OCI-LY3 (cell line): Measurements from ENCODE around the gene AGAP1.

Experiments used
- H2AFZ ChIP-seq: fragments of 200-600, 300-600 bp; shearing (Covaris generic); 2 replicates; pipeline ENCODE4 v1.6.0; 2014; ENCODE audit warnings: antibody characterized with exemption, low read depth, low read length
- H3K27ac ChIP-seq: fragments of 200-600, 300-600 bp; sonication (generic); 2 replicates; pipeline ENCODE4 v1.5.1; 2014; ENCODE audit warnings: mild to moderate bottlenecking, low read length, moderate library complexity, mixed read lengths
- H3K27me3 ChIP-seq: fragments of 200-600, 300-600 bp; sonication (generic); 2 replicates; pipeline ENCODE4 v1.6.1; 2014; ENCODE audit warnings: low read depth, low read length, mixed read lengths
- H3K36me3 ChIP-seq: fragments of 200-600, 300-600 bp; sonication (generic); replicated peaks from 2 replicates; pipeline ENCODE3; 2014; ENCODE audit warnings: low read depth, low read length, mixed read lengths
- H3K4me1 ChIP-seq: fragments of 300-600, 200-600 bp; sonication (generic); 2 replicates; pipeline ENCODE4 v1.6.1; 2014; ENCODE audit warnings: low read length, mixed read lengths
- H3K4me2 ChIP-seq: fragments of 200-600, 300-600 bp; sonication (generic); 2 replicates; pipeline ENCODE4 v1.6.1; 2014; ENCODE audit warnings: low read length, mixed read lengths
- H3K4me3 ChIP-seq: fragments of 300-600, 200-600 bp; sonication (generic); 2 replicates; pipeline ENCODE4 v1.5.1; 2014; ENCODE audit warnings: antibody characterized with exemption, mild to moderate bottlenecking, low read length, moderate library complexity
- H3K79me2 ChIP-seq: fragments of 300-600, 200-600 bp; shearing (Covaris generic); 2 replicates; pipeline ENCODE4 v1.6.1; 2014; ENCODE audit warnings: mild to moderate bottlenecking, low read length, mixed read lengths
- H3K9ac ChIP-seq: fragments of 300-600, 200-600 bp; shearing (Covaris generic); 2 replicates; pipeline ENCODE4 v1.6.0; 2014; ENCODE audit warnings: mild to moderate bottlenecking, low read length, moderate library complexity
- H3K9me3 ChIP-seq: fragments of 200-600, 300-600 bp; shearing (Covaris generic); 2 replicates; pipeline ENCODE4 v1.6.1; 2014; ENCODE audit warnings: low read length, mixed read lengths; ENCODE audit not compliant: insufficient read depth
- H4K20me1 ChIP-seq: fragments of 200-600, 300-600 bp; sonication (generic); 2 replicates; pipeline ENCODE4 v1.6.1; 2016; ENCODE audit warnings: low read length, mixed read lengths; ENCODE audit not compliant: insufficient read depth
- EZH2phosphoT487 ChIP-seq: fragments of 200-600 bp; shearing (Covaris generic); IDR thresholded peaks from 2 replicates; pipeline ENCODE4 v1.6.1; 2018; ENCODE audit warnings: antibody characterized with exemption, mixed run types, low read depth
- TF ChIP-seq, protein P1 (sequence below): fragments of 200-600, 300-600 bp; sonication (generic); IDR thresholded peaks from 2 replicates; pipeline ENCODE4 v1.5.1; 2014; ENCODE audit warnings: antibody characterized with exemption, low read length, low read depth

The AGAP1 gene

DNA sequence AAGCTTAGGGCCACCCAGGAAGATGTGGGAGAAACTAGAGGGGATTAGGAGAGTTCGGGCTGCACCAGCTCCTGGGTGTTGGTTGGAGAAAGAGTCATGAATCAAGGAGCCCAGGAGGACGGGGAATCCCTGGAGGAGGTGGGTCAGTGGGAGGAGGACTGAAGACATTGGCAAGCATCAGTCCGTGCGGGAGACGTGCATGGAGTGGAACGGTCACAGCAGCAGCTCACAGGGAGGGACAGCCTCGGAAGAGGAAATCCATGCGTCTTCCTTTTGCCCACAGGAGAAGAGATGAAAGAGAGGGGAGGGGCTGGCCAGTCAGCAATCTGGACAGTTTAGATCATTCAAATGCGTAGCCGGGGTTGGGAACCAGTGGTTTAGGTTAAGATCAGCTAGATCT, 495.7 kb downstream of the AGAP1 start:
- H4K20me1 ChIP-seq: no peaks in the 10 kb centered on the region
- H3K79me2 ChIP-seq: no peaks in the 10 kb centered on the region
- H3K4me2 ChIP-seq: no peak overlapping the region
- TF ChIP-seq, protein P1, sequence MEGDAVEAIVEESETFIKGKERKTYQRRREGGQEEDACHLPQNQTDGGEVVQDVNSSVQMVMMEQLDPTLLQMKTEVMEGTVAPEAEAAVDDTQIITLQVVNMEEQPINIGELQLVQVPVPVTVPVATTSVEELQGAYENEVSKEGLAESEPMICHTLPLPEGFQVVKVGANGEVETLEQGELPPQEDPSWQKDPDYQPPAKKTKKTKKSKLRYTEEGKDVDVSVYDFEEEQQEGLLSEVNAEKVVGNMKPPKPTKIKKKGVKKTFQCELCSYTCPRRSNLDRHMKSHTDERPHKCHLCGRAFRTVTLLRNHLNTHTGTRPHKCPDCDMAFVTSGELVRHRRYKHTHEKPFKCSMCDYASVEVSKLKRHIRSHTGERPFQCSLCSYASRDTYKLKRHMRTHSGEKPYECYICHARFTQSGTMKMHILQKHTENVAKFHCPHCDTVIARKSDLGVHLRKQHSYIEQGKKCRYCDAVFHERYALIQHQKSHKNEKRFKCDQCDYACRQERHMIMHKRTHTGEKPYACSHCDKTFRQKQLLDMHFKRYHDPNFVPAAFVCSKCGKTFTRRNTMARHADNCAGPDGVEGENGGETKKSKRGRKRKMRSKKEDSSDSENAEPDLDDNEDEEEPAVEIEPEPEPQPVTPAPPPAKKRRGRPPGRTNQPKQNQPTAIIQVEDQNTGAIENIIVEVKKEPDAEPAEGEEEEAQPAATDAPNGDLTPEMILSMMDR: no peak
- no peak for TF ChIP-seq EZH2phosphoT487
- no peaks in the 10 kb centered on the region for H3K36me3 ChIP-seq
- no peaks in the 10 kb centered on the region for H3K4me1 ChIP-seq
- no peak overlapping the region for H3K4me3 ChIP-seq
- no peaks in the 10 kb centered on the region for H3K27me3 ChIP-seq
- H3K9ac ChIP-seq: no peak overlapping the region
- no peak overlapping the region for H2AFZ ChIP-seq
- H3K27ac ChIP-seq: no peak overlapping the region
- no peaks in the 10 kb centered on the region for H3K9me3 ChIP-seq

- Histone ChIP-seq H3K27me3 (no peaks in the 10 kb centered on the region), H3K4me1 (no peaks in the 10 kb centered on the region), H3K4me2 (no peak overlapping the region), H3K27ac (no peak overlapping the region), H3K79me2 (no peaks in the 10 kb centered on the region), H3K9ac (no peak overlapping the region), H4K20me1 (no peaks in the 10 kb centered on the region), H3K4me3 (no peak overlapping the region), H2AFZ (no peak overlapping the region), H3K9me3 (no peaks in the 10 kb centered on the region), H3K36me3 (no peaks in the 10 kb centered on the region)
- no peak for TF ChIP-seq EZH2phosphoT487
- TF ChIP-seq, protein P1: no peak
These were observed 496.5 kb downstream of the AGAP1 start for GRCh38 chr2:235990344-235990743.

- TF ChIP-seq, protein P1: no peak
- no peak for TF ChIP-seq EZH2phosphoT487
- no peak overlapping the region for H3K9ac ChIP-seq
- H3K36me3 ChIP-seq: no peaks in the 10 kb centered on the region
- no peak overlapping the region for H3K27ac ChIP-seq
- no peaks in the 10 kb centered on the region for H3K9me3 ChIP-seq
- no peaks in the 10 kb centered on the region for H3K79me2 ChIP-seq
- H3K4me3 ChIP-seq: no peak overlapping the region
- H4K20me1 ChIP-seq: no peaks in the 10 kb centered on the region
- H2AFZ ChIP-seq: no peak overlapping the region
- no peaks in the 10 kb centered on the region for H3K4me1 ChIP-seq
- H3K4me2 ChIP-seq: no peak overlapping the region
- no peaks in the 10 kb centered on the region for H3K27me3 ChIP-seq
These were observed 498.2 kb downstream of the AGAP1 start for GRCh38 chr2:235992024-235992423.

DNA sequence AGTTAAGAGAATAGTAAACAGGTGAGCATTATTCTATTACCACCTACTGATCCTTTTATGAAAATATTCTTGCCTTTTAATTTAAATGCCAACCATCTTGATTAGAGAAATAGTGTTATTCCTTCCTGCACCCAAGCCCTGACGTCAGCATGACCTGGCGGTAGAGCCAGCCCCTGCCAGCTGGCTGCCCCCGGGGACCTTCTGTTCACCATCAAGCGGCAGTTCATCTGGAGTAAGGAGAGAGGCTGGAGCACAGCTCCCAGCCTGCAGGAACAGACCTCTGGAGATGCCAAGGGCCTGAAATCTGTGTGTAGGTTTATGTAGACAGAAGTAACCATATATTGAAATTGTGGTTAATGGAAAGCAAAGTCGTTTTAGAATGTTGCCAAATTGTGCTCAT, 502.6 kb downstream of the AGAP1 start:
- H3K4me1 ChIP-seq: no peaks in the 10 kb centered on the region
- no peaks in the 10 kb centered on the region for H3K9me3 ChIP-seq
- H3K4me3 ChIP-seq: no peak overlapping the region
- no peaks in the 10 kb centered on the region for H3K27me3 ChIP-seq
- H3K79me2 ChIP-seq: no peaks in the 10 kb centered on the region
- no peak overlapping the region for H3K27ac ChIP-seq
- H3K4me2 ChIP-seq: no peak overlapping the region
- no peak overlapping the region for H2AFZ ChIP-seq
- TF ChIP-seq, protein P1: no peak
- no peaks in the 10 kb centered on the region for H4K20me1 ChIP-seq
- H3K36me3 ChIP-seq: no peaks in the 10 kb centered on the region
- H3K9ac ChIP-seq: no peak overlapping the region
